OCI-LY7 (cell line): Measurements from ENCODE around the gene CGNL1.

Experiments
- EZH2phosphoT487 ChIP-seq: fragments of 200-600 bp; sonication (generic); IDR thresholded peaks from 2 replicates; pipeline ENCODE4 v1.6.1; 2018; ENCODE audit warnings: low read depth, borderline replicate concordance, mild to moderate bottlenecking, mixed run types, antibody characterized with exemption, low read length, moderate library complexity, mixed read lengths
- TF ChIP-seq, protein P1 (sequence below): fragments of 200-600 bp; sonication (generic); conservative IDR thresholded peaks from 2 replicates; pipeline ENCODE4 v1.5.1; 2014; ENCODE audit warnings: mild to moderate bottlenecking, antibody characterized with exemption, low read length, moderate library complexity, mixed read lengths

GRCh38 chr15:57548351-57548750, 172.0 kb downstream of the CGNL1 start:
- TF ChIP-seq, protein P1, sequence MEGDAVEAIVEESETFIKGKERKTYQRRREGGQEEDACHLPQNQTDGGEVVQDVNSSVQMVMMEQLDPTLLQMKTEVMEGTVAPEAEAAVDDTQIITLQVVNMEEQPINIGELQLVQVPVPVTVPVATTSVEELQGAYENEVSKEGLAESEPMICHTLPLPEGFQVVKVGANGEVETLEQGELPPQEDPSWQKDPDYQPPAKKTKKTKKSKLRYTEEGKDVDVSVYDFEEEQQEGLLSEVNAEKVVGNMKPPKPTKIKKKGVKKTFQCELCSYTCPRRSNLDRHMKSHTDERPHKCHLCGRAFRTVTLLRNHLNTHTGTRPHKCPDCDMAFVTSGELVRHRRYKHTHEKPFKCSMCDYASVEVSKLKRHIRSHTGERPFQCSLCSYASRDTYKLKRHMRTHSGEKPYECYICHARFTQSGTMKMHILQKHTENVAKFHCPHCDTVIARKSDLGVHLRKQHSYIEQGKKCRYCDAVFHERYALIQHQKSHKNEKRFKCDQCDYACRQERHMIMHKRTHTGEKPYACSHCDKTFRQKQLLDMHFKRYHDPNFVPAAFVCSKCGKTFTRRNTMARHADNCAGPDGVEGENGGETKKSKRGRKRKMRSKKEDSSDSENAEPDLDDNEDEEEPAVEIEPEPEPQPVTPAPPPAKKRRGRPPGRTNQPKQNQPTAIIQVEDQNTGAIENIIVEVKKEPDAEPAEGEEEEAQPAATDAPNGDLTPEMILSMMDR: no peak
- TF ChIP-seq EZH2phosphoT487: no peak
